Measurements from ENCODE around the gene ERGIC1. TPM values are rescaled to one million over a fixed set of nuclear protein-coding genes. Genes with fewer than 3 reads are reported as not detected.
"Not testable (repeated sequence)": the region's sequence is repeated elsewhere in the genome, so short reads cannot be mapped to it uniquely, and the experiment has no call there.

ERGIC1 gene
- total RNA-seq, 1 donor from 2014 or later, result 177 TPM

DNA sequence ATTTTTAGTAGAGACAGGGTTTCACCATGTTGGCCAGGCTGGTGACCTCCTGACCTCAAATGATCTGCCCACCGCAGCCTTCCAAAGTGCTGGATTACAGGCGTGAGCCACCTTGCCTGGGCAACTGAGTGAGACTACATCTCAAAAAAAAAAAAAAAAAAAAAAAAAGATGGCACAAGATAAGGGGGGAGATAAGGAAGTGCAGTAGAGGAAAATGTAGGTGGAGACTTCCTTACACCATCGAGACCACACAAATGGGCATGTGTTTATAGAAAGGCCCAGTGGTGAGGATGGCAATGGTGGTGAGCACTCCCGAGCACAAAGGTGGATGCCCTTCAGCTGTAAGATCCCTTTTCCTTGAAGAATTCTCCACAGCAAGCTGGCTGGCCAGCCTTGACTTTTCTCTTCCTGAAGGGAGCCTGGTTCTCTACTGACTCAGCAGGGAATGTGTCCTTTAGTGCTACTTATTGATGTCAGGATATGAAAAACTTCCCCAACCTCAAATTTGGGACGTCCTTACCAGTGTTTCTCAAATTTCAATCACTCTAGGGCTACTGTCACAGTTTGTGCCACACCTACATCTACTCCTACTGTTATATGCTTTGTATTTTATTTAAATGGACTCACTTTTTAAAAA is 28.2 kb downstream of the ERGIC1 start:
- Histone ChIP-seq H3K27ac (peak overlapping the region; percentile 78), H3K27me3 (ENCODE audit: low read depth) (no peaks in the 10 kb centered on the region), H3K9me3 (no peaks in the 10 kb centered on the region), H3K4me1 (peaks cover 78% of the 10 kb centered on the region), H3K36me3 (no peaks in the 10 kb centered on the region), H3K4me3 (no peak overlapping the region)
- TF ChIP-seq, protein P1, sequence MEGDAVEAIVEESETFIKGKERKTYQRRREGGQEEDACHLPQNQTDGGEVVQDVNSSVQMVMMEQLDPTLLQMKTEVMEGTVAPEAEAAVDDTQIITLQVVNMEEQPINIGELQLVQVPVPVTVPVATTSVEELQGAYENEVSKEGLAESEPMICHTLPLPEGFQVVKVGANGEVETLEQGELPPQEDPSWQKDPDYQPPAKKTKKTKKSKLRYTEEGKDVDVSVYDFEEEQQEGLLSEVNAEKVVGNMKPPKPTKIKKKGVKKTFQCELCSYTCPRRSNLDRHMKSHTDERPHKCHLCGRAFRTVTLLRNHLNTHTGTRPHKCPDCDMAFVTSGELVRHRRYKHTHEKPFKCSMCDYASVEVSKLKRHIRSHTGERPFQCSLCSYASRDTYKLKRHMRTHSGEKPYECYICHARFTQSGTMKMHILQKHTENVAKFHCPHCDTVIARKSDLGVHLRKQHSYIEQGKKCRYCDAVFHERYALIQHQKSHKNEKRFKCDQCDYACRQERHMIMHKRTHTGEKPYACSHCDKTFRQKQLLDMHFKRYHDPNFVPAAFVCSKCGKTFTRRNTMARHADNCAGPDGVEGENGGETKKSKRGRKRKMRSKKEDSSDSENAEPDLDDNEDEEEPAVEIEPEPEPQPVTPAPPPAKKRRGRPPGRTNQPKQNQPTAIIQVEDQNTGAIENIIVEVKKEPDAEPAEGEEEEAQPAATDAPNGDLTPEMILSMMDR (IDR thresholded peaks at IDR 0.05), result no peak
- ATAC-seq (no peak), DNase-seq (no peak)
- intact Hi-C loops (cut with DNase I), result no loop called here

DNA sequence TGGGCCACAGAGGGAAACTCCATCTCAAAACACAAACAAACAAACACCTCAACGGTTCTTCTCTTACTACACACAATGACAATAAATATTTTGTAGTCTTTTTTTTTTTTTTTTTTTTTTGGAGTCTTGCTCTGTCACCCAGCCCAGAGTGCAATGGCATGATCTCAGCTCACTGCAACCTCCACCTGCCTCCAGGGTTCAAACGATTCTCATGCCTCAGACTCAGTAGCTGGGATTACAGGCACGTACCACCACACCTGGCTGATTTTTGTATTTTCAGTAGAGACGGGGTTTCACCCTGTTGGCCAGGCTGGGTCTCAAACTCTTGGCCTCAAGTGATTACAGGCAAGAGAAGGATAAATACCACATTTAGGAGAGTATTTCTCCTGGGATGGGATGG is 30.1 kb downstream of the ERGIC1 start:
- ATAC-seq; intact Hi-C loops (cut with DNase I); H3K9me3 ChIP-seq; H3K36me3 ChIP-seq; DNase-seq; H3K27ac ChIP-seq; H3K27me3 ChIP-seq (ENCODE audit: low read depth); H3K4me3 ChIP-seq: not testable (repeated sequence)
- peaks cover 79% of the 10 kb centered on the region for H3K4me1 ChIP-seq

DNA sequence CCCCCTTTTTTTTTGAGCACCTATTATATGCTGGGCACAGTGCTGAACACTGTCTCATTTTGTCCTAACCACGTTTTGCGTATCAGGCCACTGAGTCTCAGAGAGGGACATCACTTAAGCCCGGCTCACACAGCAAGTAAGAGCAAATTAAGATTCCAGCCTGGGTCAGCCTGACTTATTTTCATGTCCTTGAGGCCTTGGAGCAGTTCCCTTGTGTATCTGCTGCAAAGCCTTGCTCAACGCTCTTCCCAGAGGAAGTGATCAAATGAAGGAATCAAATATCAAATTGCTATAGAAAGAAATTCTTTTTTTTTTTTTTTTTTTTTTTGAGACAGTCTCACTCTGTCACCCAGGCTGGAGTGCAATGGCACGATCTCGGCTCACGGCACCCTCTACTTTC is 30.7 kb downstream of the ERGIC1 start:
- Histone ChIP-seq H3K27ac (no peak overlapping the region), H3K36me3 (no peaks in the 10 kb centered on the region), H3K4me1 (peaks cover 79% of the 10 kb centered on the region), H3K9me3 (no peaks in the 10 kb centered on the region), H3K4me3 (no peak overlapping the region), H3K27me3 (ENCODE audit: low read depth) (no peaks in the 10 kb centered on the region)
- TF ChIP-seq, protein P1 (IDR thresholded peaks at IDR 0.05), result no peak
- ATAC-seq (no peak), DNase-seq (no peak)
- intact Hi-C loops (cut with DNase I), result no loop called here

DNA sequence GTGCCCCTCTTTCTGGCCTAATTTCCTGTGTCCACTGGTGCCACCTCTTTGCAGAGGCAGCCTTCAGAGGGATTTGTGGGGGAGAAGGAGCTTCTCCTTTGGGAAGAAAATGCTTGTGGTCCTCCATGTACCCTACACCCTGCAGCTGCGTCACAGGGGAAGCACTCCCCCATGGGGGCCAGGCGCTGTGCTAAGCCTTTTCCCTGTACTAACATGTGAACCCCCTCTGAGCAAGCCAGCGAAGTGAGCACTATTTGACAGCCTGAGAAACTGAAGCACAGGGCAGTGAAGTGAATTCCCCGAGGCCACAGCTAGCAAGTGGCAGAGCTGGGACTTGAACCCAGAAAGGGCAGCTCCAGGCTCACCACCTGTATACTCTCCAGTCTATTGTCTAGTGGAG is 32.3 kb downstream of the ERGIC1 start:
- ATAC-seq (no peak), DNase-seq (no peak)
- Histone ChIP-seq H3K36me3 (no peaks in the 10 kb centered on the region), H3K4me1 (peaks cover 79% of the 10 kb centered on the region), H3K9me3 (no peaks in the 10 kb centered on the region), H3K4me3 (no peak overlapping the region), H3K27ac (no peak overlapping the region), H3K27me3 (ENCODE audit: low read depth) (no peaks in the 10 kb centered on the region)
- intact Hi-C loops (cut with DNase I), result no loop called here
- TF ChIP-seq, protein P1 (IDR thresholded peaks at IDR 0.05), result no peak

DNA sequence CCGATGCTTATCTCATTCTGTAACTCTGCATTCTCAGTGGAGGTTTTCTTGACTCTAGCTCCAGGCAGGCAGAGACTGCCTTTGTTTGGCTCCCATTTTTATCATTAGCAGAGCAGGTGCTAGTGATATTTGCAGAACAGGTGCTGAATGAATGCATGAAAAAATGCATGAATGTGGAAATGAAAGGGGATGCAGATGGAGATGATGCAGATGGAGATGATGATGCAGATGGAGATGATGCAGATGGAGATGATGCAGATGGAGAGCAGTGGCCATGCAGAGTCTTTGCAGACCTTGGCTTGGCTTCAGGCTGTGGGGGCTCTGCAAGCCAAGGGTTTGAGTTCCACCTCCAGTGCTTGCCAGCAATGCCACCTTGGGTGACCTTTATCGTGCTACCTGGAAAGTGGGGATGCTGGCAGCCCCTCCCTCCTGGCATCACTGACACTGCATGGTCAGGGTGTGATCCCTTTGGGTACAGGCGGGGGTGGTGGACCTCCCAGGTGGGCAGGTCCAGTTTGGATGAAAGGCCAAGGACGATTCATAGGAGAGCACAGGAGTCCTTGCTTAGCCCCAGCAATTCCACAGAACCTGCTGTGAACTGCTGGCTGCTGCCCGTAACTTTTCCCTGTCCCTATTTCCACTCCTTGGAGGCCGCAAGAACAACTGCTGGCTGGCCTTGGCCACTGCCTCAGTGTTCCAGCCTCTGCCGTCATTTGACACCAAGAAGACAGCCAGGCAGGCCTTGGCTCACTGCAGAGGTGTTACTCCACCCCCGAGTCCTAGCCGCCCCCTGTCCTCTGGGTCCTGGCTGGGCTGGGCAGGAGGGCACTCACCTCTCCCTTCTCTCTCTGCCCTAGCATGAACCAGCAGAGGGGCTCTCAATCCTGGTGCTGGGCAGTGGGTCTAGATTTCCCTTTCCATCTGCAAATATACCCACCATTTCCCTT is 33.0 kb downstream of the ERGIC1 start:
- no peak for ATAC-seq

More for the DNA sequence above, 33.0 kb downstream of the ERGIC1 start:
- H3K4me1 ChIP-seq, result peaks cover 79% of the 10 kb centered on the region
- H3K27ac ChIP-seq, result peak overlapping the region; percentile 89
- H3K4me3 ChIP-seq, result no peak overlapping the region
- no peak for DNase-seq
- TF ChIP-seq, protein P1 (IDR thresholded peaks at IDR 0.05), result no peak
- intact Hi-C loops (cut with DNase I), result no loop called here
- no peaks in the 10 kb centered on the region for H3K27me3 ChIP-seq (ENCODE audit: low read depth)
- H3K36me3 ChIP-seq, result no peaks in the 10 kb centered on the region
- no peaks in the 10 kb centered on the region for H3K9me3 ChIP-seq
